Keratinocyte (primary cell): ENCODE measurements around the gene SHROOM1.

ENCODE experiments used
- EZH2 ChIP-seq: IDR thresholded peaks from one replicate; pipeline ENCODE4 v1.6.1; 2012; ENCODE audit warnings: inconsistent platforms, mild to moderate bottlenecking, low read length, moderate library complexity
- TF ChIP-seq, protein P1 (sequence below), 3 experiments: IDR thresholded peaks in 1 of 3; conservative IDR thresholded peaks in 1 of 3; optimal IDR thresholded peaks in 1 of 3; 2 replicates in 2 of 3; 3 replicates in 1 of 3; pipeline versions ENCODE3 to v1.5.1; 2011; ENCODE audit warnings: low read length in 3 of 3, mild to moderate bottlenecking in 3 of 3, moderate library complexity in 2 of 3, control low read depth in 1 of 3, inconsistent platforms in 1 of 3; ENCODE audit not compliant: insufficient read depth in 2 of 3; ENCODE audit errors: extremely low read depth in 1 of 3

GRCh38 chr5:132877466-132877865 lies 47.0 kb upstream of the SHROOM1 start:
- TF ChIP-seq, protein P1, sequence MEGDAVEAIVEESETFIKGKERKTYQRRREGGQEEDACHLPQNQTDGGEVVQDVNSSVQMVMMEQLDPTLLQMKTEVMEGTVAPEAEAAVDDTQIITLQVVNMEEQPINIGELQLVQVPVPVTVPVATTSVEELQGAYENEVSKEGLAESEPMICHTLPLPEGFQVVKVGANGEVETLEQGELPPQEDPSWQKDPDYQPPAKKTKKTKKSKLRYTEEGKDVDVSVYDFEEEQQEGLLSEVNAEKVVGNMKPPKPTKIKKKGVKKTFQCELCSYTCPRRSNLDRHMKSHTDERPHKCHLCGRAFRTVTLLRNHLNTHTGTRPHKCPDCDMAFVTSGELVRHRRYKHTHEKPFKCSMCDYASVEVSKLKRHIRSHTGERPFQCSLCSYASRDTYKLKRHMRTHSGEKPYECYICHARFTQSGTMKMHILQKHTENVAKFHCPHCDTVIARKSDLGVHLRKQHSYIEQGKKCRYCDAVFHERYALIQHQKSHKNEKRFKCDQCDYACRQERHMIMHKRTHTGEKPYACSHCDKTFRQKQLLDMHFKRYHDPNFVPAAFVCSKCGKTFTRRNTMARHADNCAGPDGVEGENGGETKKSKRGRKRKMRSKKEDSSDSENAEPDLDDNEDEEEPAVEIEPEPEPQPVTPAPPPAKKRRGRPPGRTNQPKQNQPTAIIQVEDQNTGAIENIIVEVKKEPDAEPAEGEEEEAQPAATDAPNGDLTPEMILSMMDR (optimal IDR thresholded peaks at IDR 0.05 in 1 of 3, IDR thresholded peaks at IDR 0.05 in 1 of 3, conservative IDR thresholded peaks at IDR 0.05 in 1 of 3; ENCODE audit: extremely low read depth in 1 of 3, insufficient read depth in 2 of 3, low read length in 3 of 3), result no peak
- no peak for TF ChIP-seq EZH2
